Activated B cell treated with CpG ODN at 0.5 μM for 24 hours (primary cell): ENCODE measurements around the gene EIF4E3. TPM values are rescaled to one million over a fixed set of nuclear protein-coding genes. Genes with fewer than 3 reads are reported as not detected.

Experiments used
- ATAC-seq: fragments of 200-7000 bp; cut with Tn5 transposase; one replicate; pipeline ENCODE4 v1.10.0; 2021; ENCODE audit warnings: low read depth, mild to moderate bottlenecking, moderate library complexity
- CTCF ChIA-PET: fragments of 350-600 bp; sonication (Branson Sonifier 250); formaldehyde crosslinking; loops from one replicate; lab custom pipeline; 2021; ENCODE audit warnings: antibody characterized with exemption; lab: Charles Lee
- POLR2A ChIA-PET: fragments of 350-600 bp; sonication (Branson Sonifier 250); formaldehyde crosslinking; loops from one replicate; lab custom pipeline; 2021; ENCODE audit warnings: antibody characterized with exemption; lab: Charles Lee
- DNase-seq: peaks from one replicate; pipeline ENCODE4 v3.0.0; 2022
- H3K27ac Mint-ChIP-seq: one replicate; pipeline ENCODE4 v1.8.0; 2020; ENCODE audit warnings: mixed read lengths
- H3K27me3 Mint-ChIP-seq: one replicate; pipeline ENCODE4 v1.8.0; 2021; ENCODE audit warnings: mixed read lengths
- H3K36me3 Mint-ChIP-seq: one replicate; pipeline ENCODE4 v1.8.0; 2021; ENCODE audit warnings: low read depth, mixed read lengths
- H3K4me1 Mint-ChIP-seq: one replicate; pipeline ENCODE4 v1.8.0; 2021; ENCODE audit warnings: mixed read lengths
- H3K4me3 Mint-ChIP-seq: one replicate; pipeline ENCODE4 v1.8.0; 2020; ENCODE audit warnings: mild to moderate bottlenecking, mixed read lengths
- H3K9me3 Mint-ChIP-seq: one replicate; pipeline ENCODE4 v1.8.0; 2020; ENCODE audit warnings: mixed read lengths
- intact Hi-C: fragments of 100-400 bp; cut with micrococcal nuclease; formaldehyde crosslinking; loops from one replicate; pipeline ENCODE4 v1.15.1; 2024
- total RNA-seq: library from RNA; stranded (reverse); gene quantifications from 2 replicates; pipeline ENCODE4 v1.2.3, GENCODE V29; 2022
- TF ChIP-seq, protein P1 (sequence below): fragments of 200-600 bp; IDR thresholded peaks from one replicate; pipeline ENCODE4 v1.8.0; 2022; ENCODE audit warnings: antibody characterized with exemption, mild to moderate bottlenecking

The EIF4E3 gene
- total RNA-seq, 1 donor from 2014 or later: 2.0 TPM

DNA sequence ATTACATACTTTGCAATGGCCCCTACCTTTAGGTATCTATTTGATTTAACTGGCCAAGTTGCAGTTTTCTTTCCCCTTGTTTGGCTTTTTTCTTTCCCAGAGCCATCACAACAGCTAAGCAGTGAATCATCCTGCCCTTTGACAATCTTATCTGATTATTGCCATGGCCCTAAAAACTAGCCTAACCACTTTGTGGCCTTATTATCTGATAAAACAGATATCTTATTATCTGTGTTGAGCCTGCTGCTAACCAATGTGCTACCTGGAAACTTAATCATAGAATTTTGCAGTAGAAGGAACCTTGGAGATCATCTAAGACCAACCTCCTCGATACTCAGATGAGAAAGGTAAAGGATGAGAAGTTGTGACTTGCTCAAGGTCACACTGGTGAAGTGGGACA, 37.1 kb downstream of the EIF4E3 start:
- ATAC-seq (no peak), DNase-seq (no peak)
- intact Hi-C loops: no loop called here
- no peaks in the 10 kb centered on the region for H3K36me3 Mint-ChIP-seq
- ChIA-PET CTCF (no interaction called here), POLR2A (no interaction called here)
- H3K4me1 Mint-ChIP-seq: no peaks in the 10 kb centered on the region
- no peaks in the 10 kb centered on the region for H3K27me3 Mint-ChIP-seq
- no peak overlapping the region for H3K4me3 Mint-ChIP-seq
- H3K27ac Mint-ChIP-seq: no peak overlapping the region
- TF ChIP-seq, protein P1, sequence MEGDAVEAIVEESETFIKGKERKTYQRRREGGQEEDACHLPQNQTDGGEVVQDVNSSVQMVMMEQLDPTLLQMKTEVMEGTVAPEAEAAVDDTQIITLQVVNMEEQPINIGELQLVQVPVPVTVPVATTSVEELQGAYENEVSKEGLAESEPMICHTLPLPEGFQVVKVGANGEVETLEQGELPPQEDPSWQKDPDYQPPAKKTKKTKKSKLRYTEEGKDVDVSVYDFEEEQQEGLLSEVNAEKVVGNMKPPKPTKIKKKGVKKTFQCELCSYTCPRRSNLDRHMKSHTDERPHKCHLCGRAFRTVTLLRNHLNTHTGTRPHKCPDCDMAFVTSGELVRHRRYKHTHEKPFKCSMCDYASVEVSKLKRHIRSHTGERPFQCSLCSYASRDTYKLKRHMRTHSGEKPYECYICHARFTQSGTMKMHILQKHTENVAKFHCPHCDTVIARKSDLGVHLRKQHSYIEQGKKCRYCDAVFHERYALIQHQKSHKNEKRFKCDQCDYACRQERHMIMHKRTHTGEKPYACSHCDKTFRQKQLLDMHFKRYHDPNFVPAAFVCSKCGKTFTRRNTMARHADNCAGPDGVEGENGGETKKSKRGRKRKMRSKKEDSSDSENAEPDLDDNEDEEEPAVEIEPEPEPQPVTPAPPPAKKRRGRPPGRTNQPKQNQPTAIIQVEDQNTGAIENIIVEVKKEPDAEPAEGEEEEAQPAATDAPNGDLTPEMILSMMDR: no peak
- no peaks in the 10 kb centered on the region for H3K9me3 Mint-ChIP-seq

DNA sequence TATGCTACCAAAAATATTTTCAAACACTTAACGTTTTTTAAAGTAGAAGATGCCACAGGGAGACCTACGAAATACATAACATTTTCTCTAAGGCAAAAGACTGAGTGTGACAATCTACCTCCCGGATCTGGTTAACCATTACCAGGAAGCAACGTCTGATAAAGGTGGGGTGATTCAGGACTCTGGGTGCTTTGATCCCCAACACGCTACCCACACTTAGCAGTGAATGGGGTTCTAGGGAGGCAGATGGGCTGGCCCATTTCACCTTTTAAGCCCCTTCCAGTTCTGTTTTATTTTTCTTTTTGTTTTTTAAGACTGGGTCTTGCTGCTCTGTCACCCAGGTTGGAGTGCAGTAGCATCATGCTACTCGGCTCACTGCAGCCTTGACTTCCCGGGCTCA, 39.5 kb downstream of the EIF4E3 start:
- DNase-seq: no peak
- H3K9me3 Mint-ChIP-seq: no peaks in the 10 kb centered on the region
- ATAC-seq: no peak
- H3K4me3 Mint-ChIP-seq: no peak overlapping the region
- no peaks in the 10 kb centered on the region for H3K27me3 Mint-ChIP-seq
- H3K27ac Mint-ChIP-seq: no peak overlapping the region
- CTCF ChIA-PET: no interaction called here
- POLR2A ChIA-PET: no interaction called here
- H3K4me1 Mint-ChIP-seq: no peaks in the 10 kb centered on the region
- TF ChIP-seq, protein P1: no peak
- intact Hi-C loops: no loop called here
- H3K36me3 Mint-ChIP-seq: no peaks in the 10 kb centered on the region

DNA sequence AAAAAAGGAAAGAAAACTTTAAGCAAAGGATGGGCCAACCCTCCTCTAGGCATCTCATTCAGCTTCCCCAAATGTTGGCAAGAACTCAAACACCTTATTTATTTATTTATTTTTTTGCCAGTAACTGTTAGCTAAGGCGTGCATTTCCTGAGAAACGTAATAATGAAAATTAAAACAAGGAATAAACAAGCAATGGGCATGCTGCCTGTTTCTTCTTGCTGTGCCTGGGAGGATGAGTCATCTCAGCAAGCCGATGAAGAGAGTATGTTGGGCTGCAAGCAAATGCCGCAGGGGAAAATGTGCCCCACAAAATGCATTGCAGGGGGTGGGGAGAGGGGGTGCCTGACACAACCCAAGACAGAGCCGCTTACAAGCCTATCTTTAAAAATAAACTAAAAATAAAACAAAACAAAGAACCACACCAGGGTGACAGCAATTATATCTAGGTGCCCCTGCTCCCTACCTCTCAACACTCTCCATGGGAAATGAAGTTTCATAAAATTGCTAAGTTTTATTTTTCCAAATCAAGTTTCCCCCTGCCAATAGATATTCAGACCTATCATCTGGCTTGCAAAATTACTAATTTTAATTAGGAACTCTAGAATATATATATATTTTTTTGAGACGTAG, 40.3 kb downstream of the EIF4E3 start:
- no peaks in the 10 kb centered on the region for H3K9me3 Mint-ChIP-seq
- CTCF ChIA-PET: no interaction called here
- no peak overlapping the region for H3K27ac Mint-ChIP-seq
- intact Hi-C loops: no loop called here
- no peak overlapping the region for H3K4me3 Mint-ChIP-seq
- H3K27me3 Mint-ChIP-seq: no peaks in the 10 kb centered on the region
- POLR2A ChIA-PET: no interaction called here
- TF ChIP-seq, protein P1: no peak
- no peaks in the 10 kb centered on the region for H3K4me1 Mint-ChIP-seq
- ATAC-seq (no peak), DNase-seq (no peak)
- H3K36me3 Mint-ChIP-seq: no peaks in the 10 kb centered on the region

DNA sequence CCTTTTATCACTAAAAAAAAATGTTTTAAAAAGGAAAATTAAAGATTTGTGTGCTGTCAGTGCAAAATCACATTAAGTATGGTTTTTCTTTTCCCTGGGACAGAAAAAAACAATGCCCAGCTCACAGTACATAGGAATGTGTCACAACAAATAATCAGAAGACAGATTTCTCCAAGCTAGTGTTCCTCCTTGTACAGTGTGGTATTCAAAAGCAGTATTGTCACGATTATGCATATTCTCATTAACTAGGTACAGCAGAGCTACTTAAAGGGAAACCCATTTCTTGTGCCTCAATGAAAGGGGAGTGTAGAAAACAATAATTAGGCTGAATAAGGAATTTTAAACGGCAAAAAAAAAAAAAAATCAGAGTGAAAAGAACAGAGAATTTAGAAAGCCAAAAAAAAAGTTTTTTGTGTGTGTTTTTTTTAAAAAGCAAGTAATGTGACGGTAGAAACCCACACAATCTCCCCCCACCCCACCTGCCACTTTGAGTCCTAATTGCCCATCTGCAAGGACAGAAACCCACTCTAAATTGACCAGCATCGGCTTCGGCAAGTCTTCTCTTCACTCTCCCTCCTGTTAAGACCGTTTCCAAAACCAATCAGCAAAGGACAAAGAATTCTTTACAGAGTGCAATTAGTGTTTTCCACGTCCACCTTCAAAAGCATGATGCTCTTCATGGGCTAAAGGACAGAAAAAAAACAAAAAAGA, 41.0 kb downstream of the EIF4E3 start:
- Mint-ChIP-seq H3K4me1 (no peaks in the 10 kb centered on the region), H3K36me3 (no peaks in the 10 kb centered on the region), H3K27ac (no peak overlapping the region), H3K9me3 (no peaks in the 10 kb centered on the region), H3K4me3 (no peak overlapping the region), H3K27me3 (no peaks in the 10 kb centered on the region)
- DNase-seq: no peak
- intact Hi-C loops: no loop called here
- TF ChIP-seq, protein P1: no peak
- no peak for ATAC-seq
- CTCF ChIA-PET: interaction anchor here (0.8 kb wide), 1 partner anchor 218 kb away, joined by 3 read pairs; no protein-coding TSS in a partner anchor
- POLR2A ChIA-PET: no interaction called here

DNA sequence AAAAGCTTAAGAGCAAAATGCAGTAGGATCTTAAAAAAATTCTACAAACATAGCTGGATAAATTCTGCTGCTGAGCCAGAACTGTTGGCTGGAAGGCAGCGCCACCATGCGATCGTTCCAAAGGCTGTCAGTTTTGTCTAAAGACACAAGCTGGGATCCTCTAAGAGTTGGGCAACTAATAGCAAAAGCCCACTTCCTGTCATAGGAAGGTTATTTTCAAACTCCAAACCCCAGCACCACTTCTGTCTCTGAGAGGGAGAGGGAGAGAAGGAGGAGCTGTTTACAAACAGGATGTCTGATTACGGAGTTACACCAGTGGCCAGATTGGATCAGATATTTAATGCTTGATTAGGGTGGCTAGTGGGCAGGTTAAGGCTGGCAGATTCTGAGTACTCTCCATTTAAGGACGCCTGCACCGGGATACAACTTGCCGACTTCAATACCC, 44.0 kb downstream of the EIF4E3 start:
- Mint-ChIP-seq H3K4me3 (no peak overlapping the region), H3K36me3 (no peaks in the 10 kb centered on the region), H3K4me1 (no peaks in the 10 kb centered on the region), H3K27ac (no peak overlapping the region), H3K9me3 (no peaks in the 10 kb centered on the region), H3K27me3 (no peaks in the 10 kb centered on the region)
- CTCF ChIA-PET: interaction anchor here (0.6 to 1.6 kb wide), 6 partner anchors 12 to 1617 kb away, joined by 3 to 14 read pairs (median 4); no protein-coding TSS in a partner anchor
- intact Hi-C loops: loop anchor here (1.0 kb wide), 2 partner anchors 1131 to 1617 kb away; no protein-coding TSS in a partner anchor
- TF ChIP-seq, protein P1: no peak
- ATAC-seq (no peak), DNase-seq (no peak)
- POLR2A ChIA-PET: no interaction called here
